H1 (cell line): ENCODE measurements around the gene KIF25. TPM values are rescaled to one million over a fixed set of nuclear protein-coding genes. Genes with fewer than 3 reads are reported as not detected.

Experiments
- CTCF ChIA-PET: fragments of 300-600 bp; sonication (Branson Sonifier 250); formaldehyde crosslinking; loops from one replicate; lab custom pipeline; 2021; ENCODE audit not compliant: partially characterized antibody; lab: Charles Lee
- POLR2A ChIA-PET: fragments of 300-600 bp; sonication (Branson Sonifier 250); formaldehyde crosslinking; loops from one replicate; lab custom pipeline; 2021; ENCODE audit warnings: inconsistent platforms; ENCODE audit not compliant: partially characterized antibody; lab: Charles Lee
- DNase-seq, 2 experiments: peaks; one replicate each; pipeline versions ENCODE4 v3.0.0 to v3.0.0-alpha.2; 2010 to 2022; ENCODE audit warnings: low spot score in 2 of 2, low read depth in 1 of 2, mixed read lengths in 1 of 2
- FAIRE-seq: peaks from 2 replicates; lab custom pipeline; 2011; peaks lifted over from hg19 to GRCh38; lab: Jason Lieb, UNC
- H2AFZ ChIP-seq: 2 replicates; pipeline ENCODE4 v1.8.1; 2012; ENCODE audit warnings: low read length, inconsistent platforms
- H2AK5ac ChIP-seq: 2 replicates; pipeline ENCODE4 v1.6.1; 2013; ENCODE audit warnings: low read depth, low read length
- H2BK120ac ChIP-seq: replicated peaks from 2 replicates; pipeline ENCODE3; 2013; ENCODE audit warnings: low read depth, low read length, inconsistent platforms
- H2BK12ac ChIP-seq: 2 replicates; pipeline ENCODE4 v1.6.1; 2013; ENCODE audit warnings: low read depth, low read length
- H2BK15ac ChIP-seq: 2 replicates; pipeline ENCODE4 v1.6.1; 2013; ENCODE audit warnings: low read length
- H2BK20ac ChIP-seq: 2 replicates; pipeline ENCODE4 v1.6.1; 2013; ENCODE audit warnings: low read length
- H2BK5ac ChIP-seq: 2 replicates; pipeline ENCODE4 v1.6.1; 2013; ENCODE audit warnings: low read depth, low read length
- H3K14ac ChIP-seq: 2 replicates; pipeline ENCODE4 v1.6.1; 2013; ENCODE audit warnings: inconsistent platforms; ENCODE audit not compliant: insufficient read length
- H3K18ac ChIP-seq: 2 replicates; pipeline ENCODE4 v1.6.1; 2013; ENCODE audit warnings: low read length; ENCODE audit errors: extremely low read depth
- H3K23ac ChIP-seq: 2 replicates; pipeline ENCODE4 v1.6.1; 2013; ENCODE audit warnings: inconsistent platforms; ENCODE audit not compliant: insufficient read length
- H3K23me2 ChIP-seq: 2 replicates; pipeline ENCODE4 v1.6.1; 2013; ENCODE audit warnings: low read depth, low read length
- H3K27ac ChIP-seq: 2 replicates; pipeline ENCODE4 v1.6.1; 2011; ENCODE audit warnings: low read depth, low read length, inconsistent platforms
- H3K27me3 ChIP-seq, 4 experiments: replicated peaks in 1 of 4; 1 replicate in 1 of 4; 2 replicates in 3 of 4; pipeline versions ENCODE4 v1.6.1 to v1.8.1; 2011 to 2013; ENCODE audit warnings: low read length in 3 of 4, mild to moderate bottlenecking in 3 of 4, inconsistent platforms in 2 of 4, mixed read lengths in 2 of 4, moderate library complexity in 1 of 4; ENCODE audit not compliant: control insufficient read depth in 3 of 4, insufficient read depth in 3 of 4; ENCODE audit errors: extremely low read depth in 1 of 4
- H3K36me3 ChIP-seq, 4 experiments: 2 replicates each; pipeline versions ENCODE4 v1.6.1 to v1.8.1; 2011 to 2013; ENCODE audit warnings: mild to moderate bottlenecking in 4 of 4, low read length in 3 of 4, moderate library complexity in 2 of 4, control low read depth in 1 of 4, inconsistent platforms in 1 of 4; ENCODE audit not compliant: insufficient read depth in 4 of 4, control insufficient read depth in 2 of 4
- H3K4ac ChIP-seq: replicated peaks from 2 replicates; pipeline ENCODE3; 2013; ENCODE audit warnings: low read length, low read depth, mixed read lengths, inconsistent platforms; ENCODE audit not compliant: insufficient read length
- H3K4me1 ChIP-seq, 4 experiments: replicated peaks in 1 of 4; 1 replicate in 1 of 4; 2 replicates in 3 of 4; pipeline versions ENCODE4 v1.6.1 to v1.8.1; 2011 to 2013; ENCODE audit warnings: low read length in 3 of 4, inconsistent platforms in 2 of 4, mixed read lengths in 1 of 4; ENCODE audit not compliant: insufficient read depth in 4 of 4, control insufficient read depth in 3 of 4
- H3K4me2 ChIP-seq, 2 experiments: 2 replicates each; pipeline versions ENCODE4 v1.6.1 to v1.8.1; 2011 to 2013; ENCODE audit warnings: low read depth in 2 of 2, low read length in 2 of 2, control low read depth in 1 of 2, inconsistent platforms in 1 of 2, mild to moderate bottlenecking in 1 of 2; ENCODE audit not compliant: insufficient read depth in 1 of 2
- H3K4me3 ChIP-seq, 4 experiments: fragments of 200-600, 300-600 bp in 1 of 4; sonication (generic), shearing (Covaris generic), sonication (Bioruptor Twin) in 1 of 4; 2 replicates each; pipeline versions ENCODE4 v1.5.1 to v1.8.1; 2011 to 2016; ENCODE audit warnings: low read length in 4 of 4, low read depth in 3 of 4, control low read depth in 2 of 4, inconsistent platforms in 2 of 4, mild to moderate bottlenecking in 2 of 4, mixed read lengths in 1 of 4, moderate library complexity in 1 of 4; ENCODE audit not compliant: insufficient read depth in 2 of 4; ENCODE audit errors: extremely low read depth in 1 of 4
- H3K56ac ChIP-seq: replicated peaks from 2 replicates; pipeline ENCODE3; 2013; ENCODE audit warnings: low read depth, mild to moderate bottlenecking, mixed read lengths, low read length, inconsistent platforms; ENCODE audit not compliant: insufficient read length
- H3K79me1 ChIP-seq: 2 replicates; pipeline ENCODE4 v1.6.1; 2013; ENCODE audit warnings: low read depth, low read length, control low read depth
- H3K79me2 ChIP-seq, 2 experiments: 2 replicates each; pipeline versions ENCODE4 v1.6.1 to v1.8.1; 2012 to 2013; ENCODE audit warnings: low read length in 2 of 2, mild to moderate bottlenecking in 2 of 2, inconsistent platforms in 1 of 2; ENCODE audit not compliant: insufficient read depth in 2 of 2, control insufficient read depth in 1 of 2
- H3K9ac ChIP-seq, 4 experiments: replicated peaks in 1 of 4; 1 replicate in 1 of 4; 2 replicates in 3 of 4; pipeline versions ENCODE4 v1.6.1 to v1.8.1; 2011 to 2013; ENCODE audit warnings: low read depth in 3 of 4, low read length in 3 of 4, control low read depth in 2 of 4, mild to moderate bottlenecking in 2 of 4, moderate library complexity in 2 of 4, inconsistent platforms in 1 of 4; ENCODE audit errors: extremely low read depth in 1 of 4
- H3K9me3 ChIP-seq, 2 experiments: 2 replicates each; pipeline versions ENCODE4 v1.6.1 to v1.8.1; 2012 to 2013; ENCODE audit warnings: mild to moderate bottlenecking in 2 of 2, moderate library complexity in 2 of 2, control low read depth in 1 of 2, inconsistent platforms in 1 of 2, low read depth in 1 of 2, low read length in 1 of 2, mixed read lengths in 1 of 2; ENCODE audit not compliant: insufficient read depth in 2 of 2
- H4K20me1 ChIP-seq, 2 experiments: replicated peaks in 1 of 2; 2 replicates each; pipeline versions ENCODE3 to v1.8.1; 2011 to 2013; ENCODE audit warnings: inconsistent platforms in 2 of 2, low read length in 2 of 2, mild to moderate bottlenecking in 1 of 2; ENCODE audit not compliant: insufficient read depth in 2 of 2, control insufficient read depth in 1 of 2
- H4K5ac ChIP-seq: 2 replicates; pipeline ENCODE4 v1.6.1; 2013; ENCODE audit warnings: low read length, low read depth, mixed read lengths, inconsistent platforms; ENCODE audit not compliant: insufficient read length
- H4K8ac ChIP-seq: 2 replicates; pipeline ENCODE4 v1.8.0; 2013; ENCODE audit warnings: mild to moderate bottlenecking, moderate library complexity, low read length, inconsistent platforms; ENCODE audit not compliant: insufficient read depth; ENCODE audit errors: extremely low read depth
- H4K91ac ChIP-seq: replicated peaks from 2 replicates; pipeline ENCODE3; 2013; ENCODE audit warnings: low read length, mixed read lengths, inconsistent platforms; ENCODE audit not compliant: insufficient read length
- BRCA1 ChIP-seq: IDR thresholded peaks from 2 replicates; pipeline ENCODE4 v1.6.1; 2012; ENCODE audit warnings: low read depth, low read length, improper control_type of control experiment
- CHD1 ChIP-seq: IDR thresholded peaks from 2 replicates; pipeline ENCODE4 v1.6.1; 2012; ENCODE audit warnings: low read depth, low read length, improper control_type of control experiment
- CREB1 ChIP-seq: IDR thresholded peaks from 2 replicates; pipeline ENCODE4 v1.6.1; 2012; ENCODE audit warnings: inconsistent platforms
- E2F6 ChIP-seq: IDR thresholded peaks from 2 replicates; pipeline ENCODE4 v1.6.1; 2012; ENCODE audit warnings: inconsistent platforms
- EP300 ChIP-seq, 2 experiments: IDR thresholded peaks; 1 replicate in 1 of 2; 2 replicates in 1 of 2; pipeline ENCODE4 v1.6.1; 2011 to 2012; ENCODE audit warnings: low read depth in 2 of 2, low read length in 2 of 2, mild to moderate bottlenecking in 2 of 2, borderline replicate concordance in 1 of 2, inconsistent platforms in 1 of 2, moderate library complexity in 1 of 2
- FOSL1 ChIP-seq: IDR thresholded peaks from 2 replicates; pipeline ENCODE4 v1.6.1; 2011; ENCODE audit warnings: mild to moderate bottlenecking, low read depth, low read length, moderate library complexity; ENCODE audit not compliant: insufficient read depth
- JUN ChIP-seq: IDR thresholded peaks from 2 replicates; pipeline ENCODE4 v1.6.1; 2011; ENCODE audit warnings: low read depth, mild to moderate bottlenecking, improper control_type of control experiment, low read length
- JUND ChIP-seq: IDR thresholded peaks from 2 replicates; pipeline ENCODE4 v1.6.1; 2011; ENCODE audit warnings: mild to moderate bottlenecking, improper control_type of control experiment, low read length
- RAD21 ChIP-seq, 2 experiments: IDR thresholded peaks in 1 of 2; conservative IDR thresholded peaks in 1 of 2; 2 replicates each; pipeline ENCODE4 v1.6.1; 2011; ENCODE audit warnings: low read depth in 2 of 2, low read length in 2 of 2, improper control_type of control experiment in 1 of 2, inconsistent platforms in 1 of 2, mild to moderate bottlenecking in 1 of 2, moderate library complexity in 1 of 2
- RNF2 ChIP-seq: fragments of 200-900, 300-1000 bp; sonication (generic); IDR thresholded peaks from 2 replicates; pipeline ENCODE4 v1.7.1; 2016; ENCODE audit warnings: borderline replicate concordance, low read depth, mild to moderate bottlenecking, antibody characterized with exemption, low read length; ENCODE audit not compliant: poor library complexity, severe bottlenecking; ENCODE audit errors: missing control alignments
- SIX5 ChIP-seq: IDR thresholded peaks from 2 replicates; pipeline ENCODE4 v1.6.1; 2011; ENCODE audit warnings: mild to moderate bottlenecking, low read depth, low read length
- TAF7 ChIP-seq: optimal IDR thresholded peaks from 2 replicates; pipeline ENCODE3; 2011; ENCODE audit warnings: low read depth, mild to moderate bottlenecking, inconsistent platforms, low read length, moderate library complexity, borderline replicate concordance
- TEAD4 ChIP-seq: IDR thresholded peaks from 2 replicates; pipeline ENCODE4 v1.6.1; 2012; ENCODE audit warnings: low read depth, low read length, inconsistent platforms, mixed read lengths
- WGBS, 2 experiments: shearing (Covaris generic) in 1 of 2; methylation state at CpG; one replicate each; pipeline versions ENCODE4 v1.1.6 to v1.1.7; 2013 to 2015; ENCODE audit warnings: low lambda C conversion rate in 2 of 2, mixed read lengths in 2 of 2, inconsistent platforms in 1 of 2, low coverage in 1 of 2, missing lambda C conversion rate in 1 of 2; ENCODE audit not compliant: insufficient replicate concordance in 2 of 2, insufficient coverage in 1 of 2, insufficient read length in 1 of 2; ENCODE audit errors: extremely low coverage in 1 of 2, missing lambda C conversion rate in 1 of 2; 5-methylcytosine and 5-hydroxymethylcytosine counted together
- polyA plus RNA-seq, 7 experiments: library from polyadenylated mRNA; depleted of rRNA in 3 of 7; stranded (reverse) in 5 of 7; unstranded in 2 of 7; fragments of >200 nt in 5 of 7; fragments of 200-250 nt in 2 of 7; gene quantifications; 1 replicate in 5 of 7; 2 replicates in 1 of 7; 4 replicates in 1 of 7; pipeline versions ENCODE4 v1.2.1 to v1.2.3, GENCODE V29; 2011 to 2013; ENCODE audit warnings: missing spikeins in 2 of 7, mixed read lengths in 2 of 7
- total RNA-seq: library from RNA; stranded (reverse); fragmentation: NEBNext Ultra II Directional; extraction: Animal tissue kit (Norgen Biotek cat#: 25700); gene quantifications from 2 replicates; pipeline ENCODE4 v1.2.1, GENCODE V29; 2021

The KIF25 gene
- total and polyA plus RNA-seq, 2 of the 8 experiments (the other 6 are each of a cell fraction or from before 2014, with no cell fraction given), result 1.5 to 2.0 TPM

GRCh38 chr6:168001029-168001332 lies 3.5 kb downstream of the KIF25 start:
- no peak overlapping the region for H3K14ac ChIP-seq
- H3K23me2 ChIP-seq, result no peaks in the 10 kb centered on the region
- H3K9ac ChIP-seq, result no peak overlapping the region
- no peak overlapping the region for H4K8ac ChIP-seq
- H4K20me1 ChIP-seq, result no peaks in the 10 kb centered on the region
- no peak overlapping the region for H3K23ac ChIP-seq
- no peak overlapping the region for H2BK5ac ChIP-seq
- no peaks in the 10 kb centered on the region; a peak in 1 of 4 replicates for H3K9me3 ChIP-seq
- no peak overlapping the region for H3K4me2 ChIP-seq
- DNase-seq, result peak in 1 of 2 experiments; percentile 7
- H2BK20ac ChIP-seq, result no peak overlapping the region
- no peak for FAIRE-seq
- no peak overlapping the region for H4K91ac ChIP-seq
- no peak overlapping the region for H3K18ac ChIP-seq
- ChIA-PET CTCF (no interaction called here), POLR2A (no interaction called here)
- H2AK5ac ChIP-seq, result no peak overlapping the region
- H2BK12ac ChIP-seq, result no peak overlapping the region
- no peak overlapping the region for H2BK120ac ChIP-seq
- no peaks in the 10 kb centered on the region for H3K79me2 ChIP-seq
- H3K27me3 ChIP-seq, result no peaks in the 10 kb centered on the region
- H3K56ac ChIP-seq, result no peak overlapping the region
- H2BK15ac ChIP-seq, result no peak overlapping the region
- no peak overlapping the region for H4K5ac ChIP-seq
- H3K79me1 ChIP-seq, result no peaks in the 10 kb centered on the region
- 96% methylated on average over 10 of the region's 10 CpGs; no CpG with 5 or more reads in 1 of the 2 experiments for WGBS, 2 experiments
- H3K4me3 ChIP-seq, result no peak overlapping the region
- no peaks in the 10 kb centered on the region for H3K36me3 ChIP-seq
- no peak overlapping the region for H2AFZ ChIP-seq
- H3K4ac ChIP-seq, result no peak overlapping the region
- no peak overlapping the region for H3K27ac ChIP-seq
- peaks cover 0 to 10% (median 3%) of the 10 kb centered on the region in 4 experiments; a peak in 6 of 7 replicates for H3K4me1 ChIP-seq
- TF ChIP-seq EP300 (IDR thresholded peaks at IDR 0.05; ENCODE audit: borderline replicate concordance in 1 of 2, low read depth in 2 of 2, low read length in 2 of 2), result no peak
- TF ChIP-seq BRCA1, result no peak
- TF ChIP-seq TEAD4, result no peak
- TF ChIP-seq CREB1, result no peak
- no peak for TF ChIP-seq JUND
- TF ChIP-seq CHD1, result no peak
- TF ChIP-seq JUN, result no peak
- no peak for TF ChIP-seq FOSL1
- TF ChIP-seq TAF7, result no peak
- TF ChIP-seq SIX5, result no peak
- no peak for TF ChIP-seq RAD21 (IDR thresholded peaks at IDR 0.05 in 1 of 2, conservative IDR thresholded peaks at IDR 0.05 in 1 of 2; ENCODE audit: low read depth in 2 of 2, low read length in 2 of 2)
- no peak for TF ChIP-seq E2F6
- TF ChIP-seq RNF2, result no peak
